ENCODE measurements around the gene KDM4E.

KDM4E gene
- long read RNA-seq: 0 reads

DNA sequence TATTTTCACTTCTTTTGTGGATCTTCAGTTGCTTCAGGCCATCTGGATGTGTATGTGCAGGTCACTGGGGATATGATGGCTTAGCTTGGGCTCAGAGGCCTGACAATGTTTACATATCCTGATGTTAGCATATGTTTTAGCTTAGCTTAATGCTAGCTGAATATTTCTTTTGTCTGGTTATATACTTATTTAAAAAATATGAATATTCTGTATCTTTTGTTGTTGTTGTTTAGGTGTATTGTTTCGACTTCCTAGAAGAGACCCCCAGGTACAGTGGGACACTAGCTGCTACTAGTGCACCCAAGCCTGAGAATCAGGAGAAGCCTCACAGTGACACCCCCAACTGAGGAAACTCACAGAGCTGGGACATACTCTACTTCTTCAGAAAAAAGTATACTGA is at the start of gene KDM4E:
TSS of gene KDM4E (plus strand) at position 301 of the 400 bp plus-strand sequence. CDS start 300 bp downstream, outside the sequence.
- TF ChIP-seq SPI1 (IDR thresholded peaks at IDR 0.05; ENCODE audit: borderline replicate concordance, low read depth): no peak
- TF ChIP-seq GABPA (IDR thresholded peaks at IDR 0.05; ENCODE audit: low read depth): no peak
- TF ChIP-seq POLR2AphosphoS5 (IDR thresholded peaks at IDR 0.05; ENCODE audit: low read depth): no peak
- TF ChIP-seq, protein P1, sequence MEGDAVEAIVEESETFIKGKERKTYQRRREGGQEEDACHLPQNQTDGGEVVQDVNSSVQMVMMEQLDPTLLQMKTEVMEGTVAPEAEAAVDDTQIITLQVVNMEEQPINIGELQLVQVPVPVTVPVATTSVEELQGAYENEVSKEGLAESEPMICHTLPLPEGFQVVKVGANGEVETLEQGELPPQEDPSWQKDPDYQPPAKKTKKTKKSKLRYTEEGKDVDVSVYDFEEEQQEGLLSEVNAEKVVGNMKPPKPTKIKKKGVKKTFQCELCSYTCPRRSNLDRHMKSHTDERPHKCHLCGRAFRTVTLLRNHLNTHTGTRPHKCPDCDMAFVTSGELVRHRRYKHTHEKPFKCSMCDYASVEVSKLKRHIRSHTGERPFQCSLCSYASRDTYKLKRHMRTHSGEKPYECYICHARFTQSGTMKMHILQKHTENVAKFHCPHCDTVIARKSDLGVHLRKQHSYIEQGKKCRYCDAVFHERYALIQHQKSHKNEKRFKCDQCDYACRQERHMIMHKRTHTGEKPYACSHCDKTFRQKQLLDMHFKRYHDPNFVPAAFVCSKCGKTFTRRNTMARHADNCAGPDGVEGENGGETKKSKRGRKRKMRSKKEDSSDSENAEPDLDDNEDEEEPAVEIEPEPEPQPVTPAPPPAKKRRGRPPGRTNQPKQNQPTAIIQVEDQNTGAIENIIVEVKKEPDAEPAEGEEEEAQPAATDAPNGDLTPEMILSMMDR (IDR thresholded peaks at IDR 0.05; ENCODE audit: insufficient read depth, low read length): no peak
- TF ChIP-seq, protein P2, sequence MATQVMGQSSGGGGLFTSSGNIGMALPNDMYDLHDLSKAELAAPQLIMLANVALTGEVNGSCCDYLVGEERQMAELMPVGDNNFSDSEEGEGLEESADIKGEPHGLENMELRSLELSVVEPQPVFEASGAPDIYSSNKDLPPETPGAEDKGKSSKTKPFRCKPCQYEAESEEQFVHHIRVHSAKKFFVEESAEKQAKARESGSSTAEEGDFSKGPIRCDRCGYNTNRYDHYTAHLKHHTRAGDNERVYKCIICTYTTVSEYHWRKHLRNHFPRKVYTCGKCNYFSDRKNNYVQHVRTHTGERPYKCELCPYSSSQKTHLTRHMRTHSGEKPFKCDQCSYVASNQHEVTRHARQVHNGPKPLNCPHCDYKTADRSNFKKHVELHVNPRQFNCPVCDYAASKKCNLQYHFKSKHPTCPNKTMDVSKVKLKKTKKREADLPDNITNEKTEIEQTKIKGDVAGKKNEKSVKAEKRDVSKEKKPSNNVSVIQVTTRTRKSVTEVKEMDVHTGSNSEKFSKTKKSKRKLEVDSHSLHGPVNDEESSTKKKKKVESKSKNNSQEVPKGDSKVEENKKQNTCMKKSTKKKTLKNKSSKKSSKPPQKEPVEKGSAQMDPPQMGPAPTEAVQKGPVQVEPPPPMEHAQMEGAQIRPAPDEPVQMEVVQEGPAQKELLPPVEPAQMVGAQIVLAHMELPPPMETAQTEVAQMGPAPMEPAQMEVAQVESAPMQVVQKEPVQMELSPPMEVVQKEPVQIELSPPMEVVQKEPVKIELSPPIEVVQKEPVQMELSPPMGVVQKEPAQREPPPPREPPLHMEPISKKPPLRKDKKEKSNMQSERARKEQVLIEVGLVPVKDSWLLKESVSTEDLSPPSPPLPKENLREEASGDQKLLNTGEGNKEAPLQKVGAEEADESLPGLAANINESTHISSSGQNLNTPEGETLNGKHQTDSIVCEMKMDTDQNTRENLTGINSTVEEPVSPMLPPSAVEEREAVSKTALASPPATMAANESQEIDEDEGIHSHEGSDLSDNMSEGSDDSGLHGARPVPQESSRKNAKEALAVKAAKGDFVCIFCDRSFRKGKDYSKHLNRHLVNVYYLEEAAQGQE (IDR thresholded peaks at IDR 0.05; ENCODE audit: insufficient replicate concordance, low read depth): no peak
- Histone ChIP-seq H3K27me3 (ENCODE audit: insufficient read depth, poor library complexity, severe bottlenecking) (no peaks in the 10 kb centered on the region), H3K4me3 (replicated peaks; ENCODE audit: insufficient read depth, low read length) (no peak within 1 kb of the TSS), H3K27ac (replicated peaks) (no peak within 1 kb of the TSS)
- DNase-seq (ENCODE audit: low read depth in 1 of 2, low spot score in 1 of 2): no peak

DNA sequence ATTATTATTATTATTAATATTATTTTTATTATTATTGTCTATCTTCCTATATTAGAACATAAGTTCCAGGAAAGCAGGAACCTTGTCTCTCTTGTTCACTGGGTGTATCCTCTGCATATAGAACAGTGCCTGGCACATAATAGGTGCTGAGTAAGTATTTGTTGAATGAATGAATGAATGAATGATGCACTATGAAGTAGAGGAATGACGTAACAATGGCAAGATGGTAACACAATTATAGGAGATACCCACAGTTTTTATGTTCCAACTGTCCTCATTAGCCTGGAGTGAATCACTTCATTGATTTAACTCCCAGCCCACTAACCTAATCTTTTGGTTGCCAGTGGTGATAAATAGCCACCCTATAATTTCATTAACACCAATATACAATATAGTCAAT is 49.5 kb upstream of the KDM4E start:
- H3K4me3 ChIP-seq (replicated peaks; ENCODE audit: insufficient read depth, low read length): no peak overlapping the region
- TF ChIP-seq POLR2AphosphoS5 (IDR thresholded peaks at IDR 0.05; ENCODE audit: low read depth): no peak
- TF ChIP-seq, protein P1 (IDR thresholded peaks at IDR 0.05; ENCODE audit: insufficient read depth, low read length): no peak
- TF ChIP-seq, protein P2 (IDR thresholded peaks at IDR 0.05; ENCODE audit: insufficient replicate concordance, low read depth): no peak
- TF ChIP-seq SPI1 (IDR thresholded peaks at IDR 0.05; ENCODE audit: borderline replicate concordance, low read depth): no peak
- no peak for TF ChIP-seq GABPA (IDR thresholded peaks at IDR 0.05; ENCODE audit: low read depth)
- H3K27ac ChIP-seq (replicated peaks): no peak overlapping the region
- no peaks in the 10 kb centered on the region for H3K27me3 ChIP-seq (ENCODE audit: insufficient read depth, poor library complexity, severe bottlenecking)
- DNase-seq (ENCODE audit: low read depth in 1 of 2, low spot score in 1 of 2): no peak

DNA sequence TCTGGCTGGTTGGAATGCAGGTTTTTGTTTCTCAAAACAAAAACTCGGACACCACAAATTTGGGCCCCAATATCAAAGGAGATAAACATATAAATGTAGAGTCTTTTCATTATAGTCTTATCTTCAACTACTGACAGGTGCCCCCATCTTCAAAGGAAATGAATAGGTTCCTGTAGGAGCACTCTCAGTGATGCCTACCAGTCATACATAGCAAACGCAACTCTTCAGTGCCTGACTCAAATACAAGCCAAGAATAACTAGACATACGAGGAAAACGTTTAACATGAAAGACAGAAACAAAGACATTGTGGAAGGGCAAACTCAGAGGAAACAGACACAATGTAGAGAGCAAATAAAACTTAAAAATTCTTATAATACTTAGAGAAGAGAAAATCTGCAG is 37.7 kb upstream of the KDM4E start:
- H3K27ac ChIP-seq (replicated peaks): no peak overlapping the region
- DNase-seq (ENCODE audit: low read depth in 1 of 2, low spot score in 1 of 2): no peak
- TF ChIP-seq, protein P1 (IDR thresholded peaks at IDR 0.05; ENCODE audit: insufficient read depth, low read length): no peak
- TF ChIP-seq SPI1 (IDR thresholded peaks at IDR 0.05; ENCODE audit: borderline replicate concordance, low read depth) (no peak), POLR2AphosphoS5 (IDR thresholded peaks at IDR 0.05; ENCODE audit: low read depth) (no peak), GABPA (IDR thresholded peaks at IDR 0.05; ENCODE audit: low read depth) (no peak)
- no peak overlapping the region for H3K4me3 ChIP-seq (replicated peaks; ENCODE audit: insufficient read depth, low read length)
- peaks cover 6% of the 10 kb centered on the region for H3K27me3 ChIP-seq (ENCODE audit: insufficient read depth, poor library complexity, severe bottlenecking)

DNA sequence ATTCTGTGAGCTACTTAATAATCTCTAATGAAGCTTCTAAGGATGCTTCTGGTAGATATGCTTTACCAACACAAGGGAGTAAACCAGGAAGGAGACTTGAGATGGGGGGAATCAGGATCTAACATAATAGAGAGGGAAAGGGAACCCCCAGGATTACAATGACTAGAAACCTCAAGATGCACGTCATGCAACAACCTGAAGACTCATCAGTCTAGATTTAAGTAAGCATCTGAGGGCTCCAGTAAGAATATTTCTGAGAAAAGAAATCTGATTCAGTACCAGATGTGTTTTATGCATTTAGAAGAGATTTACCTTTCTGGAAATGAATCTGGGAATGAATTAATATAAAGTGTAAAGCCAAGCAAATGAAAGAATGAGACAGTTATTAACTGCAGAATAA is 36.3 kb upstream of the KDM4E start:
- DNase-seq (ENCODE audit: low read depth in 1 of 2, low spot score in 1 of 2): no peak
- H3K27ac ChIP-seq (replicated peaks): no peak overlapping the region
- TF ChIP-seq POLR2AphosphoS5 (IDR thresholded peaks at IDR 0.05; ENCODE audit: low read depth) (no peak), SPI1 (IDR thresholded peaks at IDR 0.05; ENCODE audit: borderline replicate concordance, low read depth) (no peak), GABPA (IDR thresholded peaks at IDR 0.05; ENCODE audit: low read depth) (no peak)
- TF ChIP-seq, protein P1 (IDR thresholded peaks at IDR 0.05; ENCODE audit: insufficient read depth, low read length): no peak
- TF ChIP-seq, protein P2 (IDR thresholded peaks at IDR 0.05; ENCODE audit: insufficient replicate concordance, low read depth): no peak
- peaks cover 6% of the 10 kb centered on the region for H3K27me3 ChIP-seq (ENCODE audit: insufficient read depth, poor library complexity, severe bottlenecking)
- H3K4me3 ChIP-seq (replicated peaks; ENCODE audit: insufficient read depth, low read length): no peak overlapping the region

All from HL-60 (cell line).